GM19328 (cell line): ENCODE measurements around the gene TMEM130.

ENCODE experiments used
- ATAC-seq: cut with Tn5 transposase; IDR thresholded peaks from one replicate; pipeline ENCODE4 v1.9.1; 2021; ENCODE audit warnings: mild to moderate bottlenecking, moderate library complexity; ENCODE audit not compliant: unreplicated experiment

Gene TMEM130, protein sequence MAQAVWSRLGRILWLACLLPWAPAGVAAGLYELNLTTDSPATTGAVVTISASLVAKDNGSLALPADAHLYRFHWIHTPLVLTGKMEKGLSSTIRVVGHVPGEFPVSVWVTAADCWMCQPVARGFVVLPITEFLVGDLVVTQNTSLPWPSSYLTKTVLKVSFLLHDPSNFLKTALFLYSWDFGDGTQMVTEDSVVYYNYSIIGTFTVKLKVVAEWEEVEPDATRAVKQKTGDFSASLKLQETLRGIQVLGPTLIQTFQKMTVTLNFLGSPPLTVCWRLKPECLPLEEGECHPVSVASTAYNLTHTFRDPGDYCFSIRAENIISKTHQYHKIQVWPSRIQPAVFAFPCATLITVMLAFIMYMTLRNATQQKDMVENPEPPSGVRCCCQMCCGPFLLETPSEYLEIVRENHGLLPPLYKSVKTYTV

DNA sequence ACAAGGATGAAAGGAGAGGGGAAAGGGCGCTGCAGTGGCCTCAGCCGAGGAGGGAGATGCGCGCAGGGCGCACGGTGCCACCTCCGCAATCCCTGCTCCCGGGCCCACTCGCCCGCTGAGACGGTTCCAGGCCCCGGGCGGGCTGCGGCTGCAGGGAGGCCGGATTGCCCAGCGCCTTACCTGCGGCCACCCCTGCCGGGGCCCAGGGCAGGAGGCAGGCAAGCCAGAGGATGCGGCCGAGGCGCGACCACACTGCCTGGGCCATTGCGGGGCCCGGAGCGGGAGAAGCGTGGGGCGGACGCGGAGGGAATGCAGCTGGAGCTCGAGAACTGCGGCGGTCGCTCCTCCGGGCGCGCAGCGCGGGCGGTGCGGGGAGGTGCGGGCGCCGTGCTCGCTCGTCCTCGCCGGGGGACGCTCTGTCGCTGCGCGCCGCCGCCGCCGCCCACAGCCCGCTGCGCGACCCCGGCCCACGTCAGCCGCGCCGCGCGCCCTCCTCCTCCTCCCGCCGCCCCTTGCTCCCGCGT is at the start of gene TMEM130:
Gene TMEM130 (minus strand): TSS at position 418 of the 524 bp plus-strand sequence. CDS start 153 bp downstream, at position 265.
- no peak for ATAC-seq

DNA sequence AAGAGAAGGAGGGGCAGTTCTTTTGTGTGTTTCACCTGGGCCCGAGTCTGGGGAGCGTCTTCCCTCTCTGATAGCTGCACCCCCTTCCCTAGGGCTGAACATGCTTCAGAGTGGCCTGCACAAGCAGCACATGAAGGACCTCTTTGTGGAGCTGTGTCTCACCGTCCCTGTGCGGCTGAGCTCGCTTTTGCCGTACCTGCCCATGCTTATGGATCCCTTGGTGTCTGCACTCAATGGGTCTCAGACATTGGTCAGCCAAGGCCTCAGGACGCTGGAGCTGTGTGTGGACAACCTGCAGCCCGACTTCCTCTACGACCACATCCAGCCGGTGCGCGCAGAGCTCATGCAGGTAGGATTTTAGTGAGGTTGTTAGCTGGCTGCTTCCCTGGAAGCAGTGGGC is 47.5 kb upstream of the TMEM130 start:
- no peak for ATAC-seq

DNA sequence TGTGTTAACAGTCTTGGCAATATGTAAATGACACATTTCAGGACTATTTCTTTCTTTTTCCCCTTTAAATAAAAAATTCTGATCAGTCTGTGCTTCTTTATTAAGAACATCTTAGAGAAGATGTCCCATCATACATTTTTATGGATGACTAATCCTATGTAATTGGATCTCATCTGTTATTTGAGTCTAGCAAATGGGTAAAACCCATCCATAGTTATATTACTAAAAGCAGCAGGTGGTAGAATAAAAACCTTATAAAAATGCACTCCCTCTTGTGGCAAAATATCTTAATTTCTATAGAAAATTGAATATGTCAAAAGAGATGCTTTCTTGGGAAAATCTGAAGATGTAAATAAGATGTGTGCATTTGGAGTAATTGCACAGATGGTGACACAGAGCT is 43.8 kb upstream of the TMEM130 start:
- ATAC-seq = no peak

DNA sequence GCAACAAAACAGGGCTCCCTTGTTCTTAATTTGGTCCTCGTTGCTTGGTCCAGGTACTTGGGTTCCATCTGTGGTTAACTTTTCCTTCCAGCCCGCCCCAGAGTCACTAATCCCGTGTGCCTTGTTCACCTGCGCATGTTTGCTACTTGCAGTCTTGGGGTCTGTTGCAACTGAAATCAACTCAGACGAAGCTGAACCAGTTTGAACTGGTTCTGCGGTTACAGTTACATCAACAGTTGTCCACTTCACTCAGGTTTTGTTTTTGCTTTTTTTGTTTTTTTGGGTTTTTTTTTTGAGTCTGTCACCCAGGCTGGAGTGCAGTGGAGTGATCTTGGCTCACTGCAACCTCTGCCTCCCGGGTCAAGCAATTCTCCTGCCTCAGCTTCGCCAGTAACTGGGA is 43.2 kb upstream of the TMEM130 start:
- ATAC-seq = no peak

DNA sequence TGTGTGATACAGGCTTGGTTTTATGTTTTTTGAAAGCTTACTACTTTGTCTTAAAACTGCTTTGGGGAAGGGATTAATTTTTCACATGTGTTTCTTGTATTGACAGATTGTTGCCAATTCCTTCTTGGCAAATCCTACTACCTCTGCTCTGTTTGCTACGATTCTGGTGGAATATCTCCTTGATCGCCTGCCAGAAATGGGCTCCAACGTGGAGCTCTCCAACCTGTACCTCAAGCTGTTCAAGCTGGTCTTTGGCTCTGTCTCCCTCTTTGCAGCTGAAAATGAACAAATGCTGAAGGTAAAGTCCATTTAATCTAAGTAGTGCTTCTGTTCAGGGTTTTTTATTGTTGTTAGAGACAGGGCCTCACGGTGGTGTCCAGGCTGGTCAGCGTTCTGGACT is 42.1 kb upstream of the TMEM130 start:
- ATAC-seq = no peak

DNA sequence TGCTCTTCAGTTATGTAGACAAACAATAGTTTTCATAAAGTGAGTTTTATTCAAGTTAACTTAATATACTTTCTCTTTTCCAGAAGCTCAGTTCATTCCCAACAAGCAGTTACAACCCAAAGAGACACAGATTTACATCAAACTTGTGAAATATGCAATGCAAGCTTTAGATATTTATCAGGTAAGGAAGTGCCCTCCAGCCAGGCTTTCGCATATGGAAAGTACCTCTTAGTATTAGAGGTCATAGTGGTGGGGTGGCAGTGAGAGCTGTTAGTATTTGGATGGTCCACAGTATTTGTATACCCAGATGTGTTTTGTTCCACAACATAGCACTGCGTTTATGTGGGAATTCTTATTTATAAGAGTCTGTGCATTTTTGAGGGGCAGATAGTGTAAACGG is 40.6 kb upstream of the TMEM130 start:
- no peak for ATAC-seq

DNA sequence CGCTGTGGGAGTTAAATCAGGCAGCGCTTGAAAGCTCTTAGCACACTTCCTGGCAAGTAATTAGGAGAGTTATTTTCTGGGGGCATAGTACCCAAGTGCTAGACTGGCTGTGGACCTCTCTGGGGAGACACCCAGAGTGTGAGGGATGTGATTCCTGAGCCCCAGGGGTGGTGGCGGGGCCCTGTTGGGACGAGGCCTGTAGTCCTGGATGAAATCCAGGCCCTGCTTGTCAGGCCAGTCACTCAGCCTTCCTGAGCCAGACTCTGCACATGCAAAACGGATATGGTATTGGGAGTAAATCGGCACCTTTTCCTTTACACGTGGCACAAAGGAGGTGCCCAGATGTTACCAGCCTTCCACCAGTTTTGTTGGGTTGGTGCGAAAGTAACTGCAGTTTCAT is 39.7 kb upstream of the TMEM130 start:
- ATAC-seq = no peak

DNA sequence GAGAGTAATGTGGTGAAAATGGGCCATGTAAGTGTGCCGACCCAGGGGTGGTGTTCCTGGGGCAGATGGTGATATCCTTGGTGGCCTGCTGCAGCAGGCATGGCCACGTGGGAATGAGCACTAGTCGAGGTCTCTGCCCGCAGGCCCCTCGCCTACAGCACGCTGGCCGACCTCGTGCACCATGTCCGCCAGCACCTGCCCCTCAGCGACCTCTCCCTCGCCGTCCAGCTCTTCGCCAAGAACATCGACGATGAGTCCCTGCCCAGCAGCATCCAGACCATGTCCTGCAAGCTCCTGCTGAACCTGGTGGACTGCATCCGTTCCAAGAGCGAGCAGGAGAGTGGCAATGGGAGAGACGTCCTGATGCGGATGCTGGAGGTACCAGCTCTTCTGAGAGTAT is 38.8 kb upstream of the TMEM130 start:
- no peak for ATAC-seq

DNA sequence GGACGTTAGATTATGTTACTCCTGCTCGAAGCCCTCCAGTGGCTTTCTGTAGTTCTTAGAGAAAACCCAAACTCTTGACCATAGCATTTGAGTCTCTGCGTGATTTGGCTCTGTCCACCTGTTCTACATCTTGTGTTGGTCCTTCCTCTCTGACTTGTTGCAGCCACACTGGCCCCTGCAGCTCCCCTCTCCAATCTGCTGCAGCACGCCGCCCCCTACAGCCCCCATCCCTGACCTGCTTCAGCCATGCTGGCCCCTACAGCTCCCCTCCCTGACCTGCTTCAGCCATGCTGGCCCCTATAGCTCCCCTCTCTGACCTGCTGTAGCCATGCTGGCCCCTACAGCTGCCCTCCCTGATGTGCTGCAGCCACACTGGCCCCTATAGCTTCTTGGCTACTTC is 37.8 kb upstream of the TMEM130 start:
- no peak for ATAC-seq

DNA sequence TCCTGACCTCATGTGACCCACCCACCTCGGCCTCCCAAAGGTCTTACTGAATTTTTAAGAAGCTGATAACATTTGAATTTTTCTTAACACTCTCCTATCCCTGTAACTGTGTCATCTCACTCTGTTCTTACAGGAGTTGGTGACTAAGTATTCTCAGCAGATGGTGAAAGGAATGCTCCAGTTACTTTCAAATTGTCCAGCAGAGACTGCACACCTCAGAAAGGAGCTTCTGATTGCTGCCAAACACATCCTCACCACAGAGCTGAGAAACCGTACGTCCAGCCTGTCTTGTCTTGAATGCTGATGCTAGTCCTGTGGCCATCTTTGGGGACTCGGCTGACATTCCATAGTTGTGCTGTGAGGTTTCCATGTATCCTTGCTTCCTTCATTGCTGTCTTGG is 33.4 kb upstream of the TMEM130 start:
- no peak for ATAC-seq

DNA sequence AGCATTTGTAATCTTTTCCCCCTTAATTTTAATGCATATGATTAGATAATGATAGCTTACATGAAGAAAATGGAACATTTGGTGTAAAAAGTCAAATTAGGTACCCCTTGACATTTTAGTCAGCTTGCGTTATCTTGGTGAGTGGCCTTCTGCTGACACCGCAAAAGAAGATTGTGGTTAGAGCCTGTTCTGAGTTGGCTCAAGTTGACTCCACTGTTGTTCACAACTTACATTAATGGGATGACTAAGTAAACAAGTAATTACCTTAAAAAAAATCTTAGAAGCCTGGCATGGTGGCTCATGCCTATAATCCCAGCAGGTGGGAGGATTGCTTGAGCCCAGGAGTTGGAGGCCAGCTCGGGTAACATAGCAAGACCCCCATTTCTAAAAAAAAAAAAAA is 32.7 kb upstream of the TMEM130 start:
- ATAC-seq = no peak

DNA sequence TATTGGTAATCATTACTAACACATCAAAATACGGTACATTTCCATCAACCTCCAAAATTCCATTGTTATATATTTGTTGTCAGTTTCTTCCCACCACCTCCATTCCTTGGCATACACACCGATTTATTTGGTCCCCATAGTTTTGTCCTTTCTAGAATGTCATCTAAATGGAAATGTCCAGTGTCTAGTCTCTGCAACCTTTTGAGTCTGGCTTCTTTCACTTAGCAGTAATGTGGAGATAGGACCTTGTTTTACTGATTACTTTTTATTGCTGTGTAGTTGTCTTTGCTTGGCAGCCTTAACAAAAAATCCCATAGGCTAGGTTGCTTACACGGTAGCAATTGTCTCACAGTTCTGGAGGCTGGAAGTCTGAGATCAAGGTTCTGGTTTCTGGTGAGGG is 31.0 kb upstream of the TMEM130 start:
- ATAC-seq = no peak

DNA sequence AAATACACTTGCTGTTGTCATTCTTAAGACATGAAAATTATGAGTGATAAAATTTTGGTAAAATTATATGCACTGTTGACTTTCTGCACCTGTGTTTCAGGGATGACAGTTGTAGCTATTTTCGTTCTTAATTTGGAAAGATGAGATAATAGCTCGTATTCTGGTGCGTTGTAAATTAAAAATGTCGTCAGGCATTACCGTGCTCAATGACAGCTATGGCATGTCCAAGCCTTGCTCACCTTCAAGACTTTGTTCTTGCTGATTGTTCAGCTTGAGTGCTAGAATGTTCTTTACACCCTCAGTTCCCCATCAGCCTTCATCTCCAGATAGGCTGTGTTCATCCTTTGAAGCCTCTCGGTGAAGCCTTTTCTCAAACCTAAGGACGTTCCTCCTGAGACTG is 30.0 kb upstream of the TMEM130 start:
- ATAC-seq = no peak

DNA sequence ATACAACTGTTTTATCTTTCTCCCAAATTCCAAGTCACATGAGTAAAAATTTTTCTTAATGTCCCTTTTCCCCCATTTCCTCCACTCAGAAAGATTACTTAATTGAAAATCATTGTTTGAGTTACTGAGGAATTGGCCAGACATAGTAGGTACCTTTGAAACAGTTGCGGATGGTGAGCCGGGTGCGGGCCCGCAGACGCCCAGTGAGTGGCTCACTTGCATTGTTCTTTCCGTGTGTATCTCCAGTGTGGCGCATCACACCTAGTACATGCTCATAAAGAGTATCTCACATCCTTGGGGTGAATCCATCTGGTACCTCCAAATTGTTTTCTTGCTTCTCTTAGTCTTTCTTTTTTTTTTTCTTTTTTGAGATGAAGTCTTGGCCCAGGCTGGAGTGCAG is 22.8 kb upstream of the TMEM130 start:
- ATAC-seq = no peak

DNA sequence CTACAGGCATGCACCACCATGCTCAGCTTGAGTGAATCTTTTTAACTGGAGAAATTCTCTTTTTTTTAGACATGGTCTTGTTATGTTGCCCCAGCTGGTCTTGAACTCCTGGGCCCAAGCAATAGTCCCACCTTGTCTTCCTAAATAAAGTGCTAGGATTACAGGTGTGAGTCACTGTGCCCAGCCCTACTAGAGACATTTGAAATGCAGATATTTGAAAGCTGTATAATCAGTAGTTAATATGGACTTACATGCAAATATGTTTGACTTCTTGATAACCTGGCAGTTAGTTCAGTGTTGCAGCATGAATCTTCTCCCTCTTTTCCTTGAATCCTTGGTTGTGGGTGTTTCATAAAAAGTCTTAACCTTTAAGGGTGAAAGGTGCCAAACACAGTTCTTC is 17.2 kb upstream of the TMEM130 start:
- ATAC-seq = no peak

DNA sequence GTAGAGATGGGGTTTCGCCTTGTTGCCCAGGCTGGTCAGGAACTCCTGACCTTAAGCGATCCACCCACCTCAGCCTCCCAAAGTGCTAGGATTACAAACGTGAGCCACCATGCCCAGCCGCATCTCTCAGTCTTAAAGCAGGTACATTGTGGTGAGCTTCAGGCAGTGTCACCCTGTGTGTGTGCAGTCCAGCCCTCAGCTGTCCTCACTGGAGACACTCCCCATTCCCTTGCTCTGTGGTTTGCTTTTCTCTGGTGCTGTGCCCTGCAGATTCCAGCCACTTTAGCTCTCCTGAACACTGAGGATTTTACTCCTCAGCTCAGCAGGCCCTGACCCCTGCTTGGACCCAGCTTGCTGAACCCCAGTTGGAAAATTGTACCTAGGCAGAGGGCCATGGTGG is 14.6 kb upstream of the TMEM130 start:
- ATAC-seq = no peak

DNA sequence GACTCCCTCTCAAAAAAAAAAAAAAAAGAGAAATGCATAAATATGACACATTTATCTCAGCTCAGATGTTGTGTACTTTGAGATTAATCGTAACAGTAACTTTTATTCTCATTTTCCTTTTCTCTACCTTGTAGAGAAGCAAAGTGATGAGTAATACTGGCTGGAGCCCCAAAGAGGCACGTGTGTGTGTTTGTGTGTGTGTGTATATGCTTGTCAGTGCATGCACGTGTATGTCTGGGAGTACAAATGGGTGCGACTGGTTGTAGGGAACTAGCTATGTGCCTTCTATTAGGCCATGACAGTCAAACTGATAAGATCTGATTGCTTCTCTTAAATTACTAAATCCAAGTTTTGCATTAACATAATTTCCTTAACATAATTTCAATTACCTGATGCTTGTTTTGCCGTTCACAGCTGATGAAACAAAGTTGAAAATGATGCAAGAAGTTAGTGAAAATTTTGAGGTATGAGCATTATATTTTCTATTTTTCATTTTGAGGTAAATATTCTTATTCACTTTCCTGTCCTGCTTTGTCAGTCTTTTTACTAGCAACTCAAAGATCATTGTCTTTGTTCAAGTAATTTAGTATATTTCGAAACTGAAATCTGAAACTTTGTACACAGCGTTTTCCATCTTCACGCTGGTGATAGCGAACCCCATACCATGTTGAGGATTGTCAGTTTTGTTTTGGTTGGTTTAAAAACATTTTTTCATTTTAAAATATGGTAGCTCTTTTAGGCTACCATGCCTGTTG is 11.9 kb upstream of the TMEM130 start:
- ATAC-seq = no peak

DNA sequence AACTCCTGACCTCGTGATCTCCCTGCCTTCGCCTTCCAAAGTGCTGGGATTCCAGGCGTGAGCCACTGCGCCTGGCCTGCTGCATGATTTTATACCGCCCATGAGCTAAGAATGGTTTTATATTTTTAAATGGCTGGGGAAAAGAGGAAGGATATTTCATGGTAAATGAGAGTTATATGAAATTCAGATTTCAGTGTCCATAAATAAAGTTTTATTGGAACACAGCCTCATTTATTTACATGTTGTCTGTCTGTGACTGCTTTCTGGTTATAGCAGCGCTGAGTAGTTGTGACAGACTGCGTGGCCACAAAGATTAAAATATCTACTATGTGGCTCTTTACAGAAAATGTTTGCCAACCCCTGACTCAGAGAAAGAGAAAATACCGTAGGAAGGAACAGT is 10.7 kb upstream of the TMEM130 start:
- ATAC-seq = no peak

DNA sequence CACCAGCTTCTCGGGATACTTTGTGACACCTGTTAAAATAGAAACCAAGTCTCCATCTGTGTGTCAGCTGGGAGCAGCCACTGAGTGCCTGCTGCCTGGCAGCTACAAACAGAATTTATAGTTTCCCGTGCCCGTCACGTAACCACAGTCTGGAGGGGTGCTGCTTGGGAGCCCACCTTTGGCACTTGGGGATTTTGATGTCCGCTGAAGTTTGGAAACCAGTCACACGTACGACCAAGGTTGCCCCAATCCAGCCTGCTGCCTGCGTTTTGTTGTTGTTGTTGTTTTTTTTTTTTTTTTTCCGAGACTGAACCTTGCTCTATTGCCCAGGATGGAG is 10.1 kb upstream of the TMEM130 start:
- ATAC-seq = no peak

DNA sequence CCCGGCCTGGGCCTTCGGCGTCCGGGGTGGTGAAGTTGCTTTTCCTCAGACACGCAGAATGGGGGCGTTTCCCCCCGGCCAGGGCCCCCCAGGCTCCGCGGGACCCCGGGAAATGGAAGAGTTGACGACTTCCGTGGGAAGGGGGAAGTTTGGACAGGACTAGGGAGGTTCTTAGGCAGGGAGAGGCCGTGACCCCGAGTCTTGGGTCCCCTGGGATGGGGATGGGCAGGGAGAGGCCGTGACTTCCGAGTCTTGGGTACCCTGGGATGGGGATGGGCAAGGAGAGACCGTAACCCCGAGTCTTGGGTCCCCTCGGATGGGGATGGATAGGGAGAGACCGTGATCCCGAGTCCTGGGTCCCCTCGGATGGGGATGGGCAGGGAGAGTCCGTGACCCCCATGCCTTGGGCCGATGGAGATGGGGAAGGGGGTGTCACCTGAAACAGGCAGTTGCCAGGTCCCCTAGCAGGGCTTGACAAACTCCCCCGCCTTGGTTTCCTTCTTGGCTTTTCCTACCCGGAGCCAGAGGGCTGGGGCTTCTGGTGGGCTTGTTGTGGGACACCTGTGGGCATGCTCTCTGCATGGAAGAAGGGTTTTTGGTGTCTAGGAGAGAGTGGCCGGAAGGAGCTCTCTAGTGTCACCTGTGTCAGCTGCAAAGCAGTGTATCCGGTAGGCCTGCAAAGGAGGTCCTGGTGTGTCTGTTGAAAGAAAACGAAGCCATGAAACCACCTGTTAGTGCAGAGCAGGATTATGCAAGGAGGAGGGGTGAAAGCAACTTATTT is 9.6 kb upstream of the TMEM130 start:
- peak; percentile 65 for ATAC-seq

DNA sequence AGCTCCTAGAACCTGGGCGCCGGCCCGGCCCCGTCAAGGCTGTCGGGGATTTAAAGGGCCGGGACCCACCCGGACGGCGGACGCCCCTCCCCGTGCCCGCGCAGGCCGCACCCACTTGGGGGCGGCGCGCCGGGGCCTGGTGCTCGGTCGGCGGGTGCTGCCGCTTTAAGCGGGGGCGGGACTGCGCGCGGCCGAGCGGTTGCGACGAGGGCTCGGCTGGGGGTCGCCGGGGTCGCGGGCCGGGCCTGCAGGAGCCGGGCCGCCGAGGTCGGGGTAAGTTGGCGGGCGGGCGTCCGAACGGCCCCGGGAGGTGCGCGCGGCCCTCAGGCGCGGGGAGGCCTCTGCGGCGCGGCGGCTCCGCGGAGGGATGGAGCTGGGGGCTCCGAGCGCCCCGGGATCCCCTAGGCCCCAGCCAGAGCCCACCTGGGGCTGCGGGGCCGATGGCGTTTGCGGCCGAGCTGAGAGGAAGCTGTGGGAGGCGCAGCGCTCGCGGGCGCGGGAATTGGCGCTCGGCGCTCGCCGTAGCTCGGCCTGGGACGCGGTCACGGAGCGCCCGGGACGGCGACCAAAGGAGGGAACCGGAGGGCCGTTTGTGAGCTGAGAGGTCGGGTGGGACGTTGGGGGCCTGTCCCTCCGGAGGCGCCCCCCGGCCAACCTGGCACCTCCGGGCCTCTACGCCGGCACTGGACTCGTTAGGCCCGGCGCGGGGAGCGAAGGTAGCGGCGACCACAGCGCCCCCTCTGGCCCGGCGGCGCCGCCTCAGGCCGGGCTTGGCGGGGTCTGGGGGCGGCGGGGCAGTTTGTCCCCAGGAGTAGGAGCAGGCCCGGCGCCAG is 8.8 kb upstream of the TMEM130 start, which contains the start of gene TRRAP:
Gene TRRAP (plus strand): TSS at position 168 of the 833 bp plus-strand sequence. CDS start 2,619 bp downstream, outside the sequence.
- ATAC-seq = peak; percentile 67
